Effector memory CD4-positive, alpha-beta T cell (primary cell): ENCODE measurements around the gene COL4A3.

ENCODE experiments used
- DNase-seq, 3 donors: peaks; one replicate each; pipeline ENCODE4 v3.0.0-alpha.2; 2020
- H3K27ac ChIP-seq: 2 replicates; pipeline ENCODE4 v1.7.0; 2013; ENCODE audit warnings: mild to moderate bottlenecking, low read length, moderate library complexity; ENCODE audit not compliant: insufficient read depth, poor library complexity, severe bottlenecking
- H3K27me3 ChIP-seq: replicated peaks from 2 replicates; pipeline ENCODE4 v1.7.0; 2013; ENCODE audit warnings: mild to moderate bottlenecking, low read length; ENCODE audit not compliant: insufficient read depth, control insufficient read depth, poor library complexity, severe bottlenecking
- H3K36me3 ChIP-seq: 2 replicates; pipeline ENCODE4 v1.7.0; 2013; ENCODE audit warnings: mild to moderate bottlenecking, low read length, moderate library complexity; ENCODE audit not compliant: control insufficient read depth, insufficient read depth
- H3K4me1 ChIP-seq: 2 replicates; pipeline ENCODE4 v1.7.0; 2013; ENCODE audit warnings: low read length, mild to moderate bottlenecking; ENCODE audit not compliant: control insufficient read depth, insufficient read depth, poor library complexity, severe bottlenecking
- H3K4me3 ChIP-seq: 2 replicates; pipeline ENCODE4 v1.7.0; 2013; ENCODE audit warnings: low read length, low read depth, mild to moderate bottlenecking; ENCODE audit not compliant: insufficient read depth, poor library complexity, severe bottlenecking
- H3K9me3 ChIP-seq: 2 replicates; pipeline ENCODE4 v1.7.0; 2013; ENCODE audit warnings: mild to moderate bottlenecking, low read length, moderate library complexity; ENCODE audit not compliant: control insufficient read depth

COL4A3 gene

DNA sequence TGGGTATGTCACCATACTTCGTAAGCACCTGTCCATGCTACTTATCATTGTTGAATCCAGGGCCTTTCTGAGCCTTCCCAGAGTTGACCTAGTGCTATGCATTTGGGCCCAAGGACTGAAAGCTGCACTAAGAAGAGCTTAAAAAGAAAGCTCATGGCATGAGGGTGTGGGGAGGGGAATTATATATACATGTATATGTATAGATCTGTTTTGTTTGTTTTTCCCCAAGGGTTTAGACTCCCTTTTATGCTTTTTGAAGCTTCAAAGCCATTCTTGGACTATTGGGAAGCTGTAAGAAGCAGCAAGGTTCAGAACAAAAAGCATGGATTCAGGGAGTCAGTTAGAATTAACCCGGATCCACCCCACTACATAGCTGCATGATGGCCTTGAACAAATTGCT is 183.9 kb downstream of the COL4A3 start:
- no peaks in the 10 kb centered on the region for H3K4me1 ChIP-seq
- H3K9me3 ChIP-seq = no peaks in the 10 kb centered on the region
- no peak overlapping the region for H3K27ac ChIP-seq
- DNase-seq = no peak
- peaks cover 5% of the 10 kb centered on the region for H3K36me3 ChIP-seq
- H3K27me3 ChIP-seq = no peaks in the 10 kb centered on the region
- no peak overlapping the region for H3K4me3 ChIP-seq

DNA sequence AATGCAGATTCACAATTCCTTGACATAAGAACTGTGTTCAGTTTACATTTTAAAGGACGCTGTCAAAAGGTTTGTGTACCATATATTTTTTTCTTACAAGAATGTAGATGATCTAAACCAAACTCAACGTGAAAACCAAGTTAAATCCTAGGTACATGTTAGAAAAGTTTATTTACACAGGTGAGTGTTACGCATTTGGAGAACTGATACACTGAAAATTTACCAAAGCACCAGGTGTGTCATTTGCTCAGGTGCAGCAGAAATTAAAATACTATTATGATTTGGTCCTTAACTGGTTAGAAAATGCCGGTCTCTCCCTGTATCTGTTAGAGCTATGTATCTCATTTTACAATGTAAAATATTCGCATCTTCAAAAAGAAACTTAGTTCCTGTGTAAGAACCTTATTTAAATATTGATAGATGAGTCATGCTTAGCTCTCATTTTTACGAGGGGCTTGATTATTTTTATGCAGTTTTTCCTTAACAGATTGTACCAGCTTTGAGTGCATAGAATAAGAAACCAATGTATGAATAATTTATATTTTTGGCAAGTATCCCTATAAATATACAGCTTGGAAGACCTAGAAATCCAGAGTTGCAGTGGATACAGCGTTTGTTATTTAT is 185.7 kb downstream of the COL4A3 start:
- DNase-seq = no peak
- no peak overlapping the region for H3K4me3 ChIP-seq
- H3K27me3 ChIP-seq = no peaks in the 10 kb centered on the region
- peaks cover 5% of the 10 kb centered on the region for H3K36me3 ChIP-seq
- H3K9me3 ChIP-seq = no peaks in the 10 kb centered on the region
- H3K4me1 ChIP-seq = no peaks in the 10 kb centered on the region
- H3K27ac ChIP-seq = no peak overlapping the region

DNA sequence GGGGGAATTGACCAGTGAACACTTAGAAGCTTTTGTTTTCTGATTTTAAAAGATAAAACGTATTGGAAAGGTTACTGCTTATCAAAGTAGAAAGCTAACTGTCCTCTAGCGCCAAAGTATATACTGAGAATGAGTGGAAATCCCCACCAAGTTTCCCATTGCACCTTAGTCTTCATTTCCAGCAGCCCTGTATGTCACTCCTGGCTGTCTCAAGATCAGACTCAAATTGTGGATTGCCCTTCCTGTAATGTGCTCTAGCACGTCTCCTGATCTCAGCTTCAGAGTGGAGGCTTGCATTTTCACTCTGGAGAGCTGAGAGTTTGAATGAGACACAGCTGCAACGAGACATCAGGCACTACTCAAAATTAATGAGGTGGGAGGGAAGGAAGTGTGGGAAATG is 187.2 kb downstream of the COL4A3 start:
- no peaks in the 10 kb centered on the region for H3K27me3 ChIP-seq
- H3K4me1 ChIP-seq = no peaks in the 10 kb centered on the region
- H3K9me3 ChIP-seq = no peaks in the 10 kb centered on the region
- H3K36me3 ChIP-seq = peaks cover 21% of the 10 kb centered on the region
- H3K27ac ChIP-seq = no peak overlapping the region
- H3K4me3 ChIP-seq = no peak overlapping the region
- no peak for DNase-seq

DNA sequence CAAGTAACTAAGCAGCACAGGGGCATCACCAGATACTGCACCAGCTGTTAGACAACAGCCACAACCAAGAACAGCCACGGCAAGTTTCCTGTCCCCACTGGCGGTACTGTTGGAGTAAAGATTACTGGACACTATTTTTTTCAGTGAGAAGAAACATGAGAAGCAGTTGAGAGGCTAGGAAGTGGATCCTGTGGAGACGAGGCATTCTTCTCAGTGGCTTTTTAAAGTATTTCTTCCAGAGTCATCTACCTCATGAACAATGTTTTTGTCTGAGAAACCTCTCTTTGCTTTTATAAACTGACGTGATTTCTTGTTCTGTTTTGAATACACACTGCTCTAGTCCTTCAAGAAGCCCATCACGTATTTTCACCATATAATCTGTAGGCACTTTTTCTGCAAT is 195.9 kb downstream of the COL4A3 start:
- Histone ChIP-seq H3K4me3 (no peak overlapping the region), H3K36me3 (peaks cover 24% of the 10 kb centered on the region), H3K4me1 (no peaks in the 10 kb centered on the region), H3K27me3 (no peaks in the 10 kb centered on the region), H3K27ac (no peak overlapping the region), H3K9me3 (no peaks in the 10 kb centered on the region)
- no peak for DNase-seq

DNA sequence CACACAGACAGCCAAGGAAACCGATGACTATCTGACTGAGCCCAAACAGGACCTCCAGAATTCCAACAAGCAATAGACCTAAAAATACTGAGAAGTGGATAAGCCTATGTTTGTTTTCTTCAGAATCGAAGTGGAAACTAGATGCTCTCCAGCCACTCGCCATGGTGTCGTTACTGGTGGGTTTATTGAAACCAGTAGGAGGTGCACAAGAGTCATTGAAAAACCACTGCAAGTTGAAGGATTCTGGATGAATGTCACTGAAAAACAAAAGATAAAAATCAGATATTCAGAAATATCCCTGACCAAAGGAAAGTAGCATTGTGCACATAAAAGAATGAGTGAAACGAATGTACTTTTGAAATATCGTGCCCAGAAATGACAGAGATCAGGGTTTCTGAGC is 199.3 kb downstream of the COL4A3 start:
- Histone ChIP-seq H3K9me3 (no peaks in the 10 kb centered on the region), H3K27ac (no peak overlapping the region), H3K4me1 (no peaks in the 10 kb centered on the region), H3K36me3 (no peaks in the 10 kb centered on the region), H3K27me3 (no peaks in the 10 kb centered on the region), H3K4me3 (no peak overlapping the region)
- no peak for DNase-seq
